ENCODE data around the gene TBC1D22B.

The TBC1D22B gene

DNA sequence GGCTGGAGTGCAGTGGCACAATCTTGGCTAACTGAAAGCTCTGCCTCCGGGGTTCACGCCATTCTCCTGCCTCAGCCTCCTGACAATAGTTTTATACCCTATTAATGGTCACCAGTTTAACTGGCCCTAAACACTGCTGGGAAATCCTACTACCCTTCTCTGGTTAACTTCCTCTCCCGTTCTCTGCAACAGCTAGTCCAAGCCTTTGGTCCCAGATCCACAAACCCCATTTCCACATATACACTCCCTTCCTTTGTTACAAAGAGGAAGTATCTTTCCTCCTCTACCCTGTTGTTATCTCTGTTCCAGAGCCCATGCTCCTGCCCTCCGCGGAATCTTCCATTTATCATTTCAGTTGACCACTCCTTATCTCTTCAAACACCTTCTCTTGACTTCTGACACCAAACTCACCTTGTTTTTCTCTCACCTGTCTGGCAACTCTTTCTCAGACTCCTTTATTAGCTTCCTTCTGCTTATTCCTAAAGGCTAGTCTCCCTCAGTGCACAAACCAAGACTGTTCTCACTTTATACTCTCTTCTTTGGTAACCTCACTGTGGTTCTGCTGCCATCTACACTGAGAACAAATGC, 25.0 kb upstream of the TBC1D22B start:
- H3K27ac ChIP-seq, result no peak overlapping the region
- TF ChIP-seq, protein P1, sequence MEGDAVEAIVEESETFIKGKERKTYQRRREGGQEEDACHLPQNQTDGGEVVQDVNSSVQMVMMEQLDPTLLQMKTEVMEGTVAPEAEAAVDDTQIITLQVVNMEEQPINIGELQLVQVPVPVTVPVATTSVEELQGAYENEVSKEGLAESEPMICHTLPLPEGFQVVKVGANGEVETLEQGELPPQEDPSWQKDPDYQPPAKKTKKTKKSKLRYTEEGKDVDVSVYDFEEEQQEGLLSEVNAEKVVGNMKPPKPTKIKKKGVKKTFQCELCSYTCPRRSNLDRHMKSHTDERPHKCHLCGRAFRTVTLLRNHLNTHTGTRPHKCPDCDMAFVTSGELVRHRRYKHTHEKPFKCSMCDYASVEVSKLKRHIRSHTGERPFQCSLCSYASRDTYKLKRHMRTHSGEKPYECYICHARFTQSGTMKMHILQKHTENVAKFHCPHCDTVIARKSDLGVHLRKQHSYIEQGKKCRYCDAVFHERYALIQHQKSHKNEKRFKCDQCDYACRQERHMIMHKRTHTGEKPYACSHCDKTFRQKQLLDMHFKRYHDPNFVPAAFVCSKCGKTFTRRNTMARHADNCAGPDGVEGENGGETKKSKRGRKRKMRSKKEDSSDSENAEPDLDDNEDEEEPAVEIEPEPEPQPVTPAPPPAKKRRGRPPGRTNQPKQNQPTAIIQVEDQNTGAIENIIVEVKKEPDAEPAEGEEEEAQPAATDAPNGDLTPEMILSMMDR (conservative IDR thresholded peaks at IDR 0.05), result no peak

DNA sequence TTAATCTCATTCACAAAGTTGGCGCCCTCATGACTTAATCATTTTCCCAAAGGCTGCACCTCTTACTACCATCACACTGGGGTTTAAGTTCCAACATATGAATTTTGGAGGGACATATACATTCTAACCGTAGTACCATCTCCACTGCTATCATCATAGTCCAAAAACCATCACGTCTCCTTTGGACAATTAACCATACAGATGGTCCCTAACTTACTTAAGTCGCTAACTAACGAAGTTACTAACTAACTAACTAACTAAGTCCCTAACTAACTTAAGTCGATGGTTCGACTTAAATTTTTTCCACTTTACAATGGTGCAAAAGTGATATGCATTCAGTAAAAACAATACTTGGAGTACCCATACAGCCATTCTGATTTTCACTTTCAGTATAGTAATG, 24.0 kb upstream of the TBC1D22B start:
- H3K27ac ChIP-seq, result no peak overlapping the region
- TF ChIP-seq, protein P1 (conservative IDR thresholded peaks at IDR 0.05), result no peak

DNA sequence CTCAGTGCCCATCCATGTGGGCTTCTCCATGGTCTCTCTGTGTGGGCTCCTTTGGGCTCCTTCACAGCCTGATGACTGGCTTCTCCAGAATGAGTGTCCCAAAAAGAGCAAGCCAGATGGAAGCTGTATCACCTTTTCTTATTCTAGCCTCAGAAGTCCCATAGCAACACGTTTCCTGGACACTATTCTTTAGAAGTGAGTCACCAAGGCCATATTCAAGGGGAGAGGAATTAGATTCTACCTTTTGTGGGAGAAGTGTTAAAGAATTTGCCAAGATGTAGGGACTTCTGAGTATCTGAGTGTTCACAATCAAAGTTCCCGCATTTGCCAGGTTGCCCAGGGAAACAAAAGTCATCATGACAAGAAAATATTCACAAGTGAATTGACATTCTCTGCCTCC, 20.7 kb upstream of the TBC1D22B start:
- H3K27ac ChIP-seq, result no peak overlapping the region
- TF ChIP-seq, protein P1 (conservative IDR thresholded peaks at IDR 0.05), result no peak

DNA sequence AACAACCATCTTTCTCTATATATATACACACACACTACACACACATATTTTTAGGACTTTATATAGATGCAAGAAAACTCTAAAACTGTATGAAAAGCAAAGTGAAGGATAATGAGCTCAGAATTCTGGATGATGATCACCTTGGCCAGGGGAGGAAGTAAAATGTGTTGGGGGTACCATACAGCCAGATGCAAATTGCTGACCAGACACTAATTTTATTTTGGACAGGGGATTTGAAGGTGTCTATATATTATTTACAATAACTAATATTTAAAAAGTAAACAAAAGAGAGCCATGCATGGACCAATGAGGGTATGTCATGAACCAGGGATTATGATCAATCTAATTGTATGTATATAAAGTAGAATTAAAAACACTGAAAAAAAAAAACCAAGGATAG, 19.8 kb upstream of the TBC1D22B start:
- TF ChIP-seq, protein P1 (conservative IDR thresholded peaks at IDR 0.05), result no peak
- H3K27ac ChIP-seq, result no peak overlapping the region

DNA sequence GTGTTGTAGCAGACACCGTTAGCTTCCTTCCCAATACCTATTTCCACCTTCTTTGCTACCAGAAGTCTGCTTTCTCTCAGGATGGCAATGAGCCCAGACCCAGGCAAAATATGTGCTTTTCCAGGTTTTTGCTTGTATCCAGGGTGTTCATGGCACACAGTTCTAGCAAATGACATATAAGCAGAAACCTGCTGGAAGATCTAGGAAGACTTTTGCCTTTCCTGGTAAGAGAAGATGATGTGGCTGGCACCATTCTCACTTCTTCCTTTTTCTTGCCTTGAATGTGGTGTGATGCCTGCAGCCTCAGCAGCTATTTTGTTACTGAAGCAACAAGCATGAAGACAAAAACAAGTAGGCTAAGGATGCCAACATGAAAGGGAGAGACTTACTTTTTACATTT, 19.2 kb upstream of the TBC1D22B start:
- no peak overlapping the region for H3K27ac ChIP-seq
- TF ChIP-seq, protein P1 (conservative IDR thresholded peaks at IDR 0.05), result no peak

DNA sequence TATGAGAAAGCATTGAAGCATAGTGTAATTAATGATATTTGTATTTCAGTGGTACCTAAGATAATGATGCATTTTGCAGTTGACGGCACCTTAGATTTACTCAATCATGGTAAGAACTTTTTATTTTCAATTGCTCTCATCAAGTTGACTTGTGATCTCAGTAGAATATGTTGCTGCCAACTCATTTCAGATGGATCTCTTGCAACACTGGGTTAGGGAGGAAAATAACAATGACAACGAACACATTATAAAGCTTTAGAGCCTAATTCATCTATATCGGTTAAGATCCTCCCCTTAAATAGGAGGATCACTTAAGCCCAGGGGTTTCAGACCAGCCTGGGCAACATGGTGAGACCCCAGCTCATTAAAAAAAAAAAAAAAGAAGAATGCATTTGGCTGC, 18.0 kb upstream of the TBC1D22B start:
- TF ChIP-seq, protein P1 (conservative IDR thresholded peaks at IDR 0.05), result no peak
- H3K27ac ChIP-seq, result no peak overlapping the region

DNA sequence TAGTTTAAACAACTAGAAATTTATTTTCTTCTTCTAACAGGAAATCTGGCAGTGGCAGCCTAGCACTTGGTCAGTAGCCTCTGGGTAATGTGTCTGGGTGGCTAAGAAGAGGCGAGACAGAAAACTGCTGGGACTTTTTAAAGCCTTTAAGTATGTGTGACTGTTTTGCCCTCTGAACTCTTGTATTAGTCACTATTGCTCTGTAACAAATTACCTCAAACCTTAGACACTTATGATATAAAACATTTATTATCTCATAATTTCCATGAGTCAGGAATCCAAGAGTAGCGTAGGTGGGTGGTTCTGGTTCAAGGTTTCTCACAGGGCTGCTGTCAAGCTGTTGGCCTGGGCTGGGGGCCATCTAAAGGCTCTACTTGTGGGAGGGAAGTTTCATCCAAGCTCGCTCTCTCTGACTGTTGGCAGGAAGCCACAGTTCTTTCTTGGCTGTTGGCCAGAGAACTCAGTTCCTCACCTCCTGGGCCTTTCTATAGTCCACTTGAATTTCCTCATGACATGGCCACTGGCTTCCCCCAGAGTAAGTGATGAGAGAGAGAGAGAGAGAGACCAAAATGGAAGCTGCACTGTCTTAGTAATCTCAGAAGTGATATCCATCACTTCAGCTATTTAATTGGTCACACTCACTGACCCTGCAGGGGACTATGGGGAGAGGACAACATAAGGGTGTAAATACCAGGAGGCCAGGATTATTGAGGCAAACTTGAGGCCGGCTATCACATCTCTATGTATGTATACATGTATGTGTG, 17.4 kb upstream of the TBC1D22B start:
- TF ChIP-seq, protein P1 (conservative IDR thresholded peaks at IDR 0.05), result no peak
- H3K27ac ChIP-seq, result no peak overlapping the region
